Bronchial epithelial cell (primary cell): ENCODE measurements around the gene SPPL2B. TPM values are rescaled to one million over a fixed set of nuclear protein-coding genes. Genes with fewer than 3 reads are reported as not detected.

Experiments used
- DNase-seq: peaks from one replicate; pipeline ENCODE4 v3.0.0-alpha.2; 2010; ENCODE audit warnings: low read depth
- FAIRE-seq: peaks from 2 replicates; lab custom pipeline; 2011; peaks lifted over from hg19 to GRCh38; lab: Jason Lieb, UNC
- H3K27me3 ChIP-seq: 2 replicates; pipeline ENCODE4 v1.5.1; 2011; ENCODE audit warnings: low read length; ENCODE audit not compliant: control insufficient read depth, insufficient read depth
- H3K36me3 ChIP-seq: 2 replicates; pipeline ENCODE4 v1.5.1; 2011; ENCODE audit warnings: low read length; ENCODE audit not compliant: control insufficient read depth, insufficient read depth
- H3K4me3 ChIP-seq: 2 replicates; pipeline ENCODE4 v1.5.1; 2011; ENCODE audit warnings: mild to moderate bottlenecking, low read depth, low read length, control low read depth
- CTCF ChIP-seq: IDR thresholded peaks from 2 replicates; pipeline ENCODE4 v1.5.1; 2011; ENCODE audit warnings: mild to moderate bottlenecking, moderate library complexity, low read length, control low read depth, inconsistent platforms; ENCODE audit not compliant: insufficient read depth, severe bottlenecking
- total RNA-seq: library from RNA; depleted of rRNA; stranded (reverse); fragments of >200 nt; gene quantifications from 2 replicates; pipeline ENCODE4 v1.2.1, GENCODE V29; 2014

SPPL2B gene
- total RNA-seq, 1 donor from 2014 or later = 10.0 TPM

GRCh38 chr19:2340496-2341243 lies 12.2 kb downstream of the SPPL2B start:
- no peak for TF ChIP-seq CTCF
- Histone ChIP-seq H3K36me3 (peaks cover 3% of the 10 kb centered on the region), H3K27me3 (no peaks in the 10 kb centered on the region), H3K4me3 (no peak overlapping the region)
- FAIRE-seq (no peak), DNase-seq (no peak)

- no peak for FAIRE-seq
- DNase-seq = no peak
- Histone ChIP-seq H3K27me3 (no peaks in the 10 kb centered on the region), H3K36me3 (peaks cover 3% of the 10 kb centered on the region), H3K4me3 (no peak overlapping the region)
- TF ChIP-seq CTCF = no peak
Observed at GRCh38 chr19:2341244-2341751, 12.8 kb downstream of the SPPL2B start.

- no peak overlapping the region for H3K4me3 ChIP-seq
- FAIRE-seq (no peak), DNase-seq (no peak)
- no peaks in the 10 kb centered on the region for H3K27me3 ChIP-seq
- peaks cover 3% of the 10 kb centered on the region for H3K36me3 ChIP-seq
- no peak for TF ChIP-seq CTCF
Observed at GRCh38 chr19:2341982-2342381, 13.5 kb downstream of the SPPL2B start.

- no peaks in the 10 kb centered on the region for H3K27me3 ChIP-seq
- no peak for TF ChIP-seq CTCF
- no peak for FAIRE-seq
- no peak overlapping the region for H3K4me3 ChIP-seq
- DNase-seq = no peak
- H3K36me3 ChIP-seq = peaks cover 3% of the 10 kb centered on the region
Observed at GRCh38 chr19:2342656-2343288, 14.3 kb downstream of the SPPL2B start.

GRCh38 chr19:2343289-2343982 lies 15.0 kb downstream of the SPPL2B start:
- TF ChIP-seq CTCF = no peak

More at GRCh38 chr19:2343289-2343982, 15.0 kb downstream of the SPPL2B start:
- Histone ChIP-seq H3K4me3 (no peak overlapping the region), H3K27me3 (no peaks in the 10 kb centered on the region), H3K36me3 (peaks cover 3% of the 10 kb centered on the region)
- DNase-seq (no peak), FAIRE-seq (no peak)
